Hepatocyte (in vitro differentiated cells): Measurements from ENCODE around the gene MEIOSIN.

Experiments used
- EZH2 ChIP-seq: fragments of 200-600 bp; sonication (generic); IDR thresholded peaks from 2 replicates; pipeline ENCODE4 v1.6.1; 2016; ENCODE audit warnings: antibody characterized with exemption, mild to moderate bottlenecking, borderline replicate concordance
- TF ChIP-seq, protein P1 (sequence below): fragments of 200-600 bp; sonication (generic); IDR thresholded peaks from 2 replicates; pipeline ENCODE4 v1.5.1; 2016; ENCODE audit warnings: antibody characterized with exemption, mild to moderate bottlenecking; ENCODE audit not compliant: poor library complexity

- TF ChIP-seq, protein P1, sequence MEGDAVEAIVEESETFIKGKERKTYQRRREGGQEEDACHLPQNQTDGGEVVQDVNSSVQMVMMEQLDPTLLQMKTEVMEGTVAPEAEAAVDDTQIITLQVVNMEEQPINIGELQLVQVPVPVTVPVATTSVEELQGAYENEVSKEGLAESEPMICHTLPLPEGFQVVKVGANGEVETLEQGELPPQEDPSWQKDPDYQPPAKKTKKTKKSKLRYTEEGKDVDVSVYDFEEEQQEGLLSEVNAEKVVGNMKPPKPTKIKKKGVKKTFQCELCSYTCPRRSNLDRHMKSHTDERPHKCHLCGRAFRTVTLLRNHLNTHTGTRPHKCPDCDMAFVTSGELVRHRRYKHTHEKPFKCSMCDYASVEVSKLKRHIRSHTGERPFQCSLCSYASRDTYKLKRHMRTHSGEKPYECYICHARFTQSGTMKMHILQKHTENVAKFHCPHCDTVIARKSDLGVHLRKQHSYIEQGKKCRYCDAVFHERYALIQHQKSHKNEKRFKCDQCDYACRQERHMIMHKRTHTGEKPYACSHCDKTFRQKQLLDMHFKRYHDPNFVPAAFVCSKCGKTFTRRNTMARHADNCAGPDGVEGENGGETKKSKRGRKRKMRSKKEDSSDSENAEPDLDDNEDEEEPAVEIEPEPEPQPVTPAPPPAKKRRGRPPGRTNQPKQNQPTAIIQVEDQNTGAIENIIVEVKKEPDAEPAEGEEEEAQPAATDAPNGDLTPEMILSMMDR, result no peak
- TF ChIP-seq EZH2, result no peak
Measured at GRCh38 chr19:45710356-45711130, 22.7 kb upstream of the MEIOSIN start.
